Measurements from ENCODE around the gene FMNL1. TPM values are rescaled to one million over a fixed set of nuclear protein-coding genes. Genes with fewer than 3 reads are reported as not detected.

Gene FMNL1
- total RNA-seq, 1 experiment from 2014 or later, result 29.0 TPM

Other genes starting within 250 kb of the FMNL1 start
- 72.7 and 87.9 TPM in 2 replicates for gene DCAKD, start 170.3 kb upstream of the FMNL1 start, total RNA-seq (2014; rRNA removed)
- gene NMT1, start 160.6 kb upstream of the FMNL1 start, total RNA-seq (2014; rRNA removed), result 80.8 and 89.8 TPM in 2 replicates
- 36.5 and 146 TPM in 2 replicates for gene PLCD3, start 89.4 kb upstream of the FMNL1 start, total RNA-seq (2014; rRNA removed)
- 3.1 and 4.4 TPM in 2 replicates for gene ACBD4, start 86.2 kb upstream of the FMNL1 start, total RNA-seq (2014; rRNA removed)
- 7.2 and 11.1 TPM in 2 replicates for gene HEXIM1, start 73.4 kb upstream of the FMNL1 start, total RNA-seq (2014; rRNA removed)
- gene HEXIM2, start 60.0 kb upstream of the FMNL1 start, total RNA-seq (2014; rRNA removed), result 5.0 and 11.6 TPM in 2 replicates
- gene SPATA32, start 40.2 kb downstream of the FMNL1 start, total RNA-seq (2014; rRNA removed), result 0.11 TPM in 1 of 2 replicates, not detected in the other
- gene MAP3K14, start 95.1 kb downstream of the FMNL1 start, total RNA-seq (2014; rRNA removed), result 5.8 and 6.2 TPM in 2 replicates
- gene ARHGAP27, start 211.0 kb downstream of the FMNL1 start, total RNA-seq (2014; rRNA removed), result 0.83 and 3.0 TPM in 2 replicates